HepG2 (cell line): ENCODE results near the gene UBALD1. TPM values are rescaled to one million over a fixed set of nuclear protein-coding genes. Genes with fewer than 3 reads are reported as not detected.

ENCODE experiments used
- ATAC-seq: fragments of 200-7000 bp; cut with Tn5 transposase; 3 replicates; pipeline ENCODE4 v1.9.1; 2020; ENCODE audit warnings: mild to moderate bottlenecking, moderate library complexity
- BruUV-seq: library from RNA; stranded (reverse); fragments of 400-500 nt; replicated peaks from 2 replicates; lab custom pipeline; 2021; lab: Mats Ljungman, UMichigan
- CTCF ChIA-PET: fragments of 300-600 bp; formaldehyde crosslinking; extraction: SDS; loops from one replicate; lab custom pipeline; 2021; ENCODE audit warnings: low total read pairs, inconsistent platforms, low intra/inter-chr PET ratio; lab: Yijun Ruan, JAX
- POLR2A ChIA-PET: fragments of 350-600 bp; sonication (Branson Sonifier 250); formaldehyde crosslinking; loops from one replicate; lab custom pipeline; 2020; ENCODE audit warnings: antibody characterized with exemption, inconsistent platforms; lab: Yijun Ruan, JAX
- DNase-seq: peaks from one replicate; pipeline ENCODE4 v3.0.0-alpha.2; 2015; ENCODE audit warnings: low spot score
- FAIRE-seq: peaks from 3 replicates; lab custom pipeline; 2011; peaks lifted over from hg19 to GRCh38; lab: Jason Lieb, UNC
- H2AFZ ChIP-seq: one replicate; pipeline ENCODE4 v1.6.1; 2011; ENCODE audit warnings: low read length, inconsistent platforms
- H3K27ac ChIP-seq: fragments of 300-600 bp; 3 replicates; pipeline ENCODE4 v1.8.0; 2011; ENCODE audit warnings: mixed run types, mild to moderate bottlenecking, mixed read lengths, low read length, inconsistent platforms; ENCODE audit not compliant: insufficient read depth; ENCODE audit errors: extremely low read length
- H3K27me3 ChIP-seq, 2 experiments: fragments of 200-600 bp in 1 of 2; 2 replicates in 1 of 2; 3 replicates in 1 of 2; pipeline versions ENCODE4 v1.6.0 to v1.8.0; 2011; ENCODE audit warnings: low read length in 2 of 2, mild to moderate bottlenecking in 2 of 2, moderate library complexity in 2 of 2, inconsistent platforms in 1 of 2; ENCODE audit not compliant: insufficient read depth in 2 of 2, control insufficient read depth in 1 of 2
- H3K36me3 ChIP-seq, 2 experiments: fragments of 200-600 bp in 1 of 2; replicated peaks in 1 of 2; 2 replicates in 1 of 2; 3 replicates in 1 of 2; pipeline versions ENCODE4 v1.5.1 to v1.8.0; 2011; ENCODE audit warnings: low read length in 2 of 2, inconsistent platforms in 1 of 2; ENCODE audit not compliant: insufficient read depth in 2 of 2, control insufficient read depth in 1 of 2
- H3K4me1 ChIP-seq: 2 replicates; pipeline ENCODE4 v1.5.1; 2012; ENCODE audit warnings: low read length, inconsistent platforms; ENCODE audit not compliant: insufficient read depth
- H3K4me2 ChIP-seq: 2 replicates; pipeline ENCODE4 v1.6.0; 2011; ENCODE audit warnings: low read depth, low read length, inconsistent platforms
- H3K4me3 ChIP-seq, 3 experiments: fragments of 200-600 bp in 1 of 3; sonication (generic), shearing (Covaris generic) in 1 of 3; replicated peaks in 1 of 3; 2 replicates each; pipeline ENCODE4 v1.5.1; 2011 to 2016; ENCODE audit warnings: low read length in 3 of 3, inconsistent platforms in 2 of 3, low read depth in 2 of 3, mild to moderate bottlenecking in 2 of 3, control low read depth in 1 of 3, mixed read lengths in 1 of 3; ENCODE audit not compliant: insufficient read depth in 1 of 3
- H3K79me2 ChIP-seq: one replicate; pipeline ENCODE4 v1.6.1; 2011; ENCODE audit warnings: low read length, inconsistent platforms; ENCODE audit not compliant: insufficient read depth
- H3K9ac ChIP-seq: 2 replicates; pipeline ENCODE4 v1.6.0; 2011; ENCODE audit warnings: mild to moderate bottlenecking, low read depth, low read length, inconsistent platforms; ENCODE audit not compliant: insufficient read depth
- H3K9me3 ChIP-seq: 2 replicates; pipeline ENCODE4 v1.5.1; 2012; ENCODE audit warnings: mild to moderate bottlenecking, low read length
- H4K20me1 ChIP-seq: 2 replicates; pipeline ENCODE4 v1.6.0; 2011; ENCODE audit warnings: inconsistent platforms, mild to moderate bottlenecking, low read length, moderate library complexity; ENCODE audit not compliant: insufficient read depth
- ATF6 ChIP-seq: sonication (generic); formaldehyde crosslinking; conservative IDR thresholded peaks from 2 replicates; pipeline ENCODE4 v1.4.0; 2020; ENCODE audit warnings: missing genetic modification reagents
- CC2D1A ChIP-seq: sonication (generic); formaldehyde crosslinking; IDR thresholded peaks from 2 replicates; pipeline ENCODE4 v1.8.1; 2023; ENCODE audit warnings: mild to moderate bottlenecking, missing genetic modification reagents
- ETS1 ChIP-seq: sonication (generic); formaldehyde crosslinking; IDR thresholded peaks from 2 replicates; pipeline ENCODE4 v1.4.0; 2020; ENCODE audit warnings: missing genetic modification reagents
- MZF1 ChIP-seq: sonication (generic); formaldehyde crosslinking; IDR thresholded peaks from 2 replicates; pipeline ENCODE4 v1.8.1; 2023; ENCODE audit warnings: mild to moderate bottlenecking, missing genetic modification reagents, borderline replicate concordance
- NBN ChIP-seq: fragments of 450-650 bp; conservative IDR thresholded peaks from 2 replicates; pipeline ENCODE4 v1.6.1; 2017
- RAD21 ChIP-seq: fragments of 450-650 bp; formaldehyde crosslinking; IDR thresholded peaks from 2 replicates; pipeline ENCODE4 v1.5.0; 2020; ENCODE audit warnings: mild to moderate bottlenecking
- RELA ChIP-seq: sonication (generic); formaldehyde crosslinking; IDR thresholded peaks from 2 replicates; pipeline ENCODE4 v1.4.0; 2020; ENCODE audit warnings: missing genetic modification reagents
- REPIN1 ChIP-seq: sonication (generic); formaldehyde crosslinking; IDR thresholded peaks from 2 replicates; pipeline ENCODE4 v1.8.0; 2022; ENCODE audit warnings: missing genetic modification reagents, low read depth, mild to moderate bottlenecking, borderline replicate concordance
- ZFP36L1 ChIP-seq: sonication (generic); formaldehyde crosslinking; IDR thresholded peaks from 2 replicates; pipeline ENCODE4 v1.8.0; 2022; ENCODE audit warnings: mild to moderate bottlenecking, missing genetic modification reagents, moderate library complexity
- ZNF350 ChIP-seq: sonication (generic); formaldehyde crosslinking; IDR thresholded peaks from 2 replicates; pipeline ENCODE4 v1.4.0; 2020; ENCODE audit warnings: mild to moderate bottlenecking, low read depth, missing genetic modification reagents, borderline replicate concordance
- ZNF614 ChIP-seq: IDR thresholded peaks from 2 replicates; pipeline ENCODE4 v1.6.1; 2018; ENCODE audit warnings: missing biosample characterization, missing genetic modification reagents, inconsistent platforms, borderline replicate concordance
- ZNF616 ChIP-seq: sonication (generic); formaldehyde crosslinking; IDR thresholded peaks from 2 replicates; pipeline ENCODE4 v1.5.0; 2020; ENCODE audit warnings: low read depth, mild to moderate bottlenecking, missing genetic modification reagents
- WGBS: methylation state at CpG from one replicate; pipeline ENCODE4 v1.1.6; 2017; ENCODE audit warnings: low lambda C conversion rate; 5-methylcytosine and 5-hydroxymethylcytosine counted together
- in situ Hi-C: cut with HindIII; loops from 2 replicates; pipeline ENCODE4 v1.10.0; 2017; ENCODE audit warnings: low pct_unique_long_range_greater_than_20kb; ENCODE audit not compliant: extremely low pct_ligation_motif_present
- intact Hi-C: fragments of 100-400 bp; cut with micrococcal nuclease; formaldehyde crosslinking; loops from one replicate; pipeline ENCODE4 v1.10.0; 2022; ENCODE audit not compliant: unreplicated experiment
- polyA plus RNA-seq, 8 experiments: library from polyadenylated mRNA; depleted of rRNA in 3 of 8; stranded (reverse) in 7 of 8; unstranded in 1 of 8; fragments of >200 nt; fragmentation: Illumina TruSeq in 4 of 8; extraction: Trizol in 4 of 8; gene quantifications; 2 replicates each; pipeline versions ENCODE4 v1.2.1 to v1.2.3, GENCODE V29; 2011 to 2016; ENCODE audit warnings: low read depth in 4 of 8, missing spikeins in 1 of 8, mixed read lengths in 1 of 8; ENCODE audit not compliant: insufficient read depth in 1 of 8
- total RNA-seq, 5 experiments: library from RNA; depleted of rRNA; stranded (reverse); fragments of >200 nt; fragmentation: Illumina TruSeq; extraction: Trizol; gene quantifications; 2 replicates each; pipeline ENCODE4 v1.2.3, GENCODE V29; 2016; ENCODE audit warnings: low read depth in 1 of 5

The UBALD1 gene
- total and polyA plus RNA-seq, 2 of the 13 experiments (the other 11 are each of a cell fraction or from before 2014, with no cell fraction given), result 6.8 to 12.3 TPM

DNA sequence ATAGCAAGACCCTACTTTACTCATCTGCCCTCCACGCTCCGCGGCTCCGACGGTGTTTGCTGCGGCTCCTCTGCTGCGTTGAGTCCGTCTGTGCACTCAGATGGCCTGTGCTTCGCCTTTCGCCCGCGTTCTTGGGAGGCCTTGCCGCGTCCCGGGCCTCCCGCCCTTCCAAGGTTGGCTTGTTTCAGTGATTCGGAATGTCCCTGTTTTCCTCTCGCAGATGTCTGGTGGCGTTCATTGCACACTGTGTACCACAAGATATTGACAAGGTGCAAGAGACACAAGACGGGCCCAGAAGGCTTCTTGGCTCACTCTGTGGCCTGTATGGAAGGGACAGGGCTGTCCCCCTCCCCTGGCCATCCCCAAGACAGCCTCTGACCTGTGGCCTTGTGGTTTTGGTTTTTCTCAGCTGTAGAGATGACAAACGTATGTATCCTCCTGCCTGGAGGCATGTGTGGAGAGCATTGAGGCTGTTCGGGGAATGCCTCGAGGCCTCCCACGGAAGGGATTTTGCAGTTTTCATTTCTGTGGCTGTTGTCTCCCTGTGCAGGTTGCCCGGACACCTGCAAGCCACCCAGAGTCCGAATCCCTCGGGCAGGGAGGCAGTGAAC is 25.3 kb upstream of the UBALD1 start (continued):
- TF ChIP-seq ETS1 (CRISPR knock-in tag) (no peak), ZNF350 (CRISPR knock-in tag) (no peak), RELA (no peak)

GRCh38 chr16:4637501-4638166 is 22.9 kb upstream of the UBALD1 start:
- H3K9ac ChIP-seq, result no peak overlapping the region
- H3K9me3 ChIP-seq, result no peaks in the 10 kb centered on the region
- H3K4me3 ChIP-seq, result no peak overlapping the region
- POLR2A ChIA-PET, result no interaction called here
- H3K27ac ChIP-seq, result no peak overlapping the region
- H4K20me1 ChIP-seq, result peaks cover 16% of the 10 kb centered on the region; the same call in 1 of the 2 replicates
- CTCF ChIA-PET, result no interaction called here
- ATAC-seq (no peak), DNase-seq (no peak), FAIRE-seq (no peak)
- TF ChIP-seq ZNF616 (no peak), CC2D1A (CRISPR knock-in tag) (no peak), ATF6 (CRISPR knock-in tag) (no peak), REPIN1 (no peak), ZFP36L1 (no peak), MZF1 (no peak), ZNF614 (no peak), NBN (no peak), RAD21 (CRISPR knock-in tag) (no peak)
- in situ Hi-C loops, result no loop called here
- peaks cover 29% of the 10 kb centered on the region for H3K4me1 ChIP-seq
- no peak overlapping the region for H3K4me2 ChIP-seq
- peaks cover 63% of the 10 kb centered on the region for H3K79me2 ChIP-seq
- H3K27me3 ChIP-seq, result no peaks in the 10 kb centered on the region
- BruUV-seq, result no TSS peak
- WGBS, result 96% methylated on average over 14 of the region's 21 CpGs
- intact Hi-C loops, result no loop called here
- peaks cover 18 to 28% of the 10 kb centered on the region in 2 experiments; a peak in 4 of 5 replicates for H3K36me3 ChIP-seq
- no peak overlapping the region for H2AFZ ChIP-seq
